B cell (primary cell): ENCODE results near the gene CNTN4.

Source experiments
- EZH2 ChIP-seq: IDR thresholded peaks from 2 replicates; pipeline ENCODE4 v1.6.1; 2012; ENCODE audit warnings: borderline replicate concordance, low read depth, mild to moderate bottlenecking, moderate library complexity, low read length; ENCODE audit not compliant: insufficient read depth, poor library complexity, severe bottlenecking
- TF ChIP-seq, protein P1 (sequence below): fragments of 200-600 bp; IDR thresholded peaks from one replicate; pipeline ENCODE4 v1.8.0; 2022; ENCODE audit warnings: antibody characterized with exemption, mild to moderate bottlenecking

DNA sequence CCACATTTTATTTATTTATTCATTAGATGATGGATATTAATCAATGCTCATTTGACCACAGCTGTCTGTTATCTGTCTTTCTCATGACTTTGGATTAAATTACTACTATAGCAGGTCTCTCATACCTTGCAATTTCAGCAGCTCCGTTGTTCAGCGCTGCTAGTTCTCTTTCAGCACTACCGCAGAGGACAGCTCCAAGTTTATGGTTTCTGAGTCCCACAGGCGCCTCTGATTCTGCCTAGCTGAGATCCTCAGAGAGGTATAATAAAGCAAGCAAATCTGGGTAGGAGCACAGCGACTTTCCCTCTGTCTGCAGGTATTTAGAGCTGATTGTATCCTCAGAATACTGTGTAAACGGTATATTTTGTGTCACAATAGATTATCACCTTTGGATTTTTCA is 204.9 kb downstream of the CNTN4 start:
- TF ChIP-seq, protein P1, sequence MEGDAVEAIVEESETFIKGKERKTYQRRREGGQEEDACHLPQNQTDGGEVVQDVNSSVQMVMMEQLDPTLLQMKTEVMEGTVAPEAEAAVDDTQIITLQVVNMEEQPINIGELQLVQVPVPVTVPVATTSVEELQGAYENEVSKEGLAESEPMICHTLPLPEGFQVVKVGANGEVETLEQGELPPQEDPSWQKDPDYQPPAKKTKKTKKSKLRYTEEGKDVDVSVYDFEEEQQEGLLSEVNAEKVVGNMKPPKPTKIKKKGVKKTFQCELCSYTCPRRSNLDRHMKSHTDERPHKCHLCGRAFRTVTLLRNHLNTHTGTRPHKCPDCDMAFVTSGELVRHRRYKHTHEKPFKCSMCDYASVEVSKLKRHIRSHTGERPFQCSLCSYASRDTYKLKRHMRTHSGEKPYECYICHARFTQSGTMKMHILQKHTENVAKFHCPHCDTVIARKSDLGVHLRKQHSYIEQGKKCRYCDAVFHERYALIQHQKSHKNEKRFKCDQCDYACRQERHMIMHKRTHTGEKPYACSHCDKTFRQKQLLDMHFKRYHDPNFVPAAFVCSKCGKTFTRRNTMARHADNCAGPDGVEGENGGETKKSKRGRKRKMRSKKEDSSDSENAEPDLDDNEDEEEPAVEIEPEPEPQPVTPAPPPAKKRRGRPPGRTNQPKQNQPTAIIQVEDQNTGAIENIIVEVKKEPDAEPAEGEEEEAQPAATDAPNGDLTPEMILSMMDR, result no peak
- TF ChIP-seq EZH2, result no peak
